Calu3 (cell line): ENCODE measurements around the gene CMTM3. TPM values are rescaled to one million over a fixed set of nuclear protein-coding genes. Genes with fewer than 3 reads are reported as not detected.

Experiments used
- BruUV-seq: library from RNA; stranded (reverse); fragments of 400-500 nt; replicated peaks from 2 replicates; lab custom pipeline; 2021; lab: Mats Ljungman, UMichigan
- CTCF ChIA-PET: fragments of 300-600 bp; sonication (Branson Sonifier 250); formaldehyde crosslinking; loops from one replicate; lab custom pipeline; 2022; ENCODE audit warnings: antibody characterized with exemption; lab: Charles Lee
- DNase-seq: peaks from one replicate; pipeline ENCODE4 v3.0.0; 2022
- H3K27ac Mint-ChIP-seq: one replicate; pipeline ENCODE4 v1.8.0; 2022; ENCODE audit warnings: mixed read lengths; ENCODE audit not compliant: unreplicated experiment
- H3K27me3 Mint-ChIP-seq: one replicate; pipeline ENCODE4 v1.8.0; 2022; ENCODE audit warnings: mixed read lengths; ENCODE audit not compliant: unreplicated experiment
- H3K36me3 Mint-ChIP-seq: one replicate; pipeline ENCODE4 v1.8.0; 2022; ENCODE audit warnings: mild to moderate bottlenecking, moderate library complexity, mixed read lengths; ENCODE audit not compliant: insufficient read depth, unreplicated experiment
- H3K4me1 Mint-ChIP-seq: one replicate; pipeline ENCODE4 v1.8.0; 2022; ENCODE audit warnings: mild to moderate bottlenecking, low read depth, mixed read lengths; ENCODE audit not compliant: unreplicated experiment
- H3K4me3 Mint-ChIP-seq: one replicate; pipeline ENCODE4 v1.8.0; 2022; ENCODE audit warnings: mild to moderate bottlenecking, low read depth, moderate library complexity, mixed read lengths; ENCODE audit not compliant: unreplicated experiment
- H3K9me3 Mint-ChIP-seq: one replicate; pipeline ENCODE4 v1.8.0; 2022; ENCODE audit warnings: low read depth, mixed read lengths; ENCODE audit not compliant: unreplicated experiment
- CTCF ChIP-seq: fragments of 200-600 bp; IDR thresholded peaks from one replicate; pipeline ENCODE4 v1.8.0; 2022; ENCODE audit warnings: antibody characterized with exemption; ENCODE audit not compliant: unreplicated experiment
- intact Hi-C: fragments of 100-400 bp; cut with micrococcal nuclease; formaldehyde crosslinking; loops from one replicate; pipeline ENCODE4 v1.10.0; 2022; ENCODE audit not compliant: unreplicated experiment
- total RNA-seq: library from RNA; stranded (reverse); gene quantifications from 2 replicates; pipeline ENCODE4 v1.2.3, GENCODE V29; 2022

The CMTM3 gene
- total RNA-seq, 1 experiment from 2014 or later = 33.6 TPM

- intact Hi-C loops = no loop called here
- BruUV-seq = no TSS peak
- no peak overlapping the region for H3K27ac Mint-ChIP-seq
- H3K4me1 Mint-ChIP-seq = no peaks in the 10 kb centered on the region
- no peak overlapping the region for H3K4me3 Mint-ChIP-seq
- peaks cover 6% of the 10 kb centered on the region for H3K9me3 Mint-ChIP-seq
- no peak for TF ChIP-seq CTCF
- H3K36me3 Mint-ChIP-seq = no peaks in the 10 kb centered on the region
- CTCF ChIA-PET = interaction anchor here (0.7 kb wide), 1 partner anchor 25 kb away, joined by 3 read pairs; no protein-coding TSS in a partner anchor
- H3K27me3 Mint-ChIP-seq = no peaks in the 10 kb centered on the region
- DNase-seq = no peak
Measured at GRCh38 chr16:66596986-66597848, 7.3 kb upstream of the CMTM3 start.

GRCh38 chr16:66598111-66598510 lies 6.4 kb upstream of the CMTM3 start:
- Mint-ChIP-seq H3K4me3 (no peak overlapping the region), H3K27ac (no peak overlapping the region), H3K27me3 (no peaks in the 10 kb centered on the region), H3K36me3 (no peaks in the 10 kb centered on the region), H3K9me3 (peaks cover 6% of the 10 kb centered on the region), H3K4me1 (no peaks in the 10 kb centered on the region)
- intact Hi-C loops = no loop called here
- no peak for DNase-seq
- no TSS peak for BruUV-seq
- TF ChIP-seq CTCF = no peak
- CTCF ChIA-PET = interaction anchor here (0.6 kb wide), 1 partner anchor 47 kb away, joined by 6 read pairs; no protein-coding TSS in a partner anchor

GRCh38 chr16:66599726-66600125 lies 4.8 kb upstream of the CMTM3 start:
- no peak for DNase-seq
- BruUV-seq = no TSS peak
- no peak overlapping the region for H3K27ac Mint-ChIP-seq
- no peaks in the 10 kb centered on the region for H3K27me3 Mint-ChIP-seq
- H3K4me1 Mint-ChIP-seq = peaks cover 10% of the 10 kb centered on the region
- intact Hi-C loops = no loop called here
- no peak for TF ChIP-seq CTCF
- CTCF ChIA-PET = no interaction called here
- H3K9me3 Mint-ChIP-seq = peaks cover 6% of the 10 kb centered on the region
- peaks cover 12% of the 10 kb centered on the region for H3K36me3 Mint-ChIP-seq
- H3K4me3 Mint-ChIP-seq = no peak overlapping the region

GRCh38 chr16:66600477-66600876 lies 4.0 kb upstream of the CMTM3 start:
- Mint-ChIP-seq H3K9me3 (peaks cover 6% of the 10 kb centered on the region), H3K36me3 (peaks cover 18% of the 10 kb centered on the region)

More at GRCh38 chr16:66600477-66600876, 4.0 kb upstream of the CMTM3 start:
- BruUV-seq = no TSS peak
- intact Hi-C loops = no loop called here
- Mint-ChIP-seq H3K4me1 (peaks cover 10% of the 10 kb centered on the region), H3K4me3 (no peak overlapping the region), H3K27ac (no peak overlapping the region), H3K27me3 (no peaks in the 10 kb centered on the region)
- no peak for DNase-seq
- CTCF ChIA-PET = no interaction called here
- TF ChIP-seq CTCF = no peak
